Trophoblast cell (in vitro differentiated cells and primary cell): ENCODE results near the gene GYPE.
"Not testable (repeated sequence)": the region's sequence is repeated elsewhere in the genome, so short reads cannot be mapped to it uniquely, and the experiment has no call there.

Source experiments
- DNase-seq, 2 donors: peaks; one replicate each; pipeline ENCODE4 v3.0.0-alpha.2; 2016
- H2AFZ ChIP-seq: 2 replicates; pipeline ENCODE4 v1.6.1; 2013; ENCODE audit warnings: low read length, moderate library complexity, mild to moderate bottlenecking; ENCODE audit not compliant: insufficient read depth, poor library complexity
- H2AK5ac ChIP-seq: 2 replicates; pipeline ENCODE4 v1.6.1; 2013; ENCODE audit warnings: mild to moderate bottlenecking, low read length
- H2BK120ac ChIP-seq: 2 replicates; pipeline ENCODE4 v1.6.1; 2013; ENCODE audit warnings: low read length, mild to moderate bottlenecking, moderate library complexity; ENCODE audit not compliant: insufficient read depth, poor library complexity
- H2BK12ac ChIP-seq: 2 replicates; pipeline ENCODE4 v1.6.1; 2013; ENCODE audit warnings: mild to moderate bottlenecking, low read length, moderate library complexity
- H2BK5ac ChIP-seq: 2 replicates; pipeline ENCODE4 v1.6.1; 2013; ENCODE audit warnings: low read length, low read depth, moderate library complexity, mild to moderate bottlenecking; ENCODE audit not compliant: poor library complexity
- H3K14ac ChIP-seq: 2 replicates; pipeline ENCODE4 v1.6.1; 2013; ENCODE audit warnings: mild to moderate bottlenecking, low read length
- H3K18ac ChIP-seq: 2 replicates; pipeline ENCODE4 v1.6.1; 2013; ENCODE audit warnings: mild to moderate bottlenecking, low read length
- H3K23ac ChIP-seq: 2 replicates; pipeline ENCODE4 v1.6.1; 2013; ENCODE audit warnings: low read length
- H3K27ac ChIP-seq: 2 replicates; pipeline ENCODE4 v1.5.1; 2013; ENCODE audit warnings: low read depth, mild to moderate bottlenecking, inconsistent platforms, low read length, moderate library complexity
- H3K27me3 ChIP-seq: 2 replicates; pipeline ENCODE4 v1.6.1; 2013; ENCODE audit warnings: inconsistent platforms, mild to moderate bottlenecking, low read length, moderate library complexity; ENCODE audit not compliant: insufficient read depth
- H3K36me3 ChIP-seq, 2 experiments: 1 replicate in 1 of 2; 2 replicates in 1 of 2; pipeline ENCODE4 v1.6.1; 2013; ENCODE audit warnings: low read length in 2 of 2, mild to moderate bottlenecking in 2 of 2, moderate library complexity in 1 of 2; ENCODE audit not compliant: insufficient read depth in 2 of 2, control insufficient read depth in 1 of 2
- H3K4ac ChIP-seq: 2 replicates; pipeline ENCODE4 v1.6.1; 2013; ENCODE audit warnings: low read depth, mild to moderate bottlenecking, low read length, moderate library complexity
- H3K4me1 ChIP-seq, 2 experiments: 1 replicate in 1 of 2; 2 replicates in 1 of 2; pipeline ENCODE4 v1.6.1; 2013; ENCODE audit warnings: low read length in 2 of 2, mild to moderate bottlenecking in 2 of 2, moderate library complexity in 1 of 2; ENCODE audit not compliant: insufficient read depth in 2 of 2, control insufficient read depth in 1 of 2
- H3K4me2 ChIP-seq: 2 replicates; pipeline ENCODE4 v1.6.1; 2013; ENCODE audit warnings: inconsistent platforms, mild to moderate bottlenecking, low read length, moderate library complexity
- H3K4me3 ChIP-seq: 2 replicates; pipeline ENCODE4 v1.5.1; 2013; ENCODE audit warnings: mild to moderate bottlenecking, low read depth, low read length, inconsistent platforms
- H3K79me1 ChIP-seq: one replicate; pipeline ENCODE4 v1.6.1; 2013; ENCODE audit warnings: low read length
- H3K79me2 ChIP-seq: 2 replicates; pipeline ENCODE4 v1.6.1; 2013; ENCODE audit warnings: low read length, mild to moderate bottlenecking; ENCODE audit not compliant: control insufficient read depth, insufficient read depth, poor library complexity
- H3K9ac ChIP-seq: 2 replicates; pipeline ENCODE4 v1.6.1; 2013; ENCODE audit warnings: mild to moderate bottlenecking, low read length
- H3K9me3 ChIP-seq: 2 replicates; pipeline ENCODE4 v1.6.1; 2013; ENCODE audit warnings: low read depth, mild to moderate bottlenecking, control low read depth, inconsistent platforms, low read length; ENCODE audit not compliant: insufficient read depth
- H4K12ac ChIP-seq: 2 replicates; pipeline ENCODE4 v1.6.1; 2013; ENCODE audit warnings: low read depth, mild to moderate bottlenecking, low read length, moderate library complexity
- H4K8ac ChIP-seq: 2 replicates; pipeline ENCODE4 v1.6.1; 2013; ENCODE audit warnings: low read depth, mild to moderate bottlenecking, low read length, moderate library complexity
- H4K91ac ChIP-seq: one replicate; pipeline ENCODE4 v1.6.1; 2013; ENCODE audit warnings: low read depth, mild to moderate bottlenecking, low read length, moderate library complexity
- WGBS: extraction: QIAGEN DNeasy Blood & Tissue Kit; methylation state at CpG from one replicate; pipeline ENCODE4 v1.1.7; 2013; ENCODE audit warnings: missing lambda C conversion rate; ENCODE audit not compliant: insufficient read length, insufficient coverage; ENCODE audit errors: extremely low coverage; 5-methylcytosine and 5-hydroxymethylcytosine counted together

The GYPE gene

DNA sequence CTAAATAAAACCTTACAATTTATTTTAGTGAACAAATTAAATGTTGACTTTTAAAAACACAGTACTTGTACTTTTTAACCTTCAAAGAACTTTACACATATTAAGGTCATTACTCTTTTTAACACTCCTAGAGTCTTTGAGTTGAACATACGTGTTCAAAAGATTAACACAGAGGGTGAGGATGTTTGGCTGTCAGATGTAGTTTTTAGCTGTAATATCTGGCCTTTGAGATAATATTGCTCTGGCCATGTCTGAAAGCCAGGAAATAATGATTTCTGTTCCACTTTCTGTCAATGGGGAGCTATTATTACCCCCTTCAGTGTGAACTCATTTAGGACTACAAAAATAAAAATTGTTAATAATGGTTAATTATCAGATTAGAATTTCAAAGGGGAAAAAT, 42.1 kb upstream of the GYPE start:
- no CpG with 5 or more reads among the region's 1 CpG for WGBS

GRCh38 chr4:143940708-143941107, 35.3 kb upstream of the GYPE start:
- H3K9ac ChIP-seq, H2BK12ac ChIP-seq, H3K14ac ChIP-seq, H3K27me3 ChIP-seq, H3K9me3 ChIP-seq, H4K12ac ChIP-seq, H3K4ac ChIP-seq, H3K79me1 ChIP-seq, H4K91ac ChIP-seq, H3K4me3 ChIP-seq, H3K27ac ChIP-seq, H2AK5ac ChIP-seq, H3K36me3 ChIP-seq, H3K23ac ChIP-seq, DNase-seq, H4K8ac ChIP-seq, H3K4me2 ChIP-seq, H2BK5ac ChIP-seq, H3K18ac ChIP-seq, H2BK120ac ChIP-seq, H2AFZ ChIP-seq, H3K4me1 ChIP-seq, H3K79me2 ChIP-seq: not testable (repeated sequence)
- WGBS, result no CpG with 5 or more reads among the region's 2 CpGs

More for the DNA sequence above, 42.1 kb upstream of the GYPE start:
- DNase-seq, H2AFZ ChIP-seq, H3K9me3 ChIP-seq, H3K4me3 ChIP-seq, H3K4me2 ChIP-seq, H2AK5ac ChIP-seq, H3K36me3 ChIP-seq, H3K4me1 ChIP-seq, H3K4ac ChIP-seq, H2BK5ac ChIP-seq, H2BK12ac ChIP-seq, H4K12ac ChIP-seq, H2BK120ac ChIP-seq, H3K27ac ChIP-seq, H3K18ac ChIP-seq, H3K14ac ChIP-seq, H3K79me1 ChIP-seq, H4K91ac ChIP-seq, H3K23ac ChIP-seq, H3K27me3 ChIP-seq, H3K79me2 ChIP-seq, H3K9ac ChIP-seq, H4K8ac ChIP-seq: not testable (repeated sequence)

- H2BK5ac ChIP-seq, result no peak overlapping the region
- no peak overlapping the region for H2BK12ac ChIP-seq
- H3K18ac ChIP-seq, result no peak overlapping the region
These were observed 34.2 kb upstream of the GYPE start for GRCh38 chr4:143939528-143939927.

GRCh38 chr4:143938890-143939289, 33.5 kb upstream of the GYPE start:
- not testable (repeated sequence) for H4K12ac ChIP-seq, H3K23ac ChIP-seq, H3K9ac ChIP-seq, H4K8ac ChIP-seq, H3K4me3 ChIP-seq, H3K4ac ChIP-seq, H3K9me3 ChIP-seq, H3K79me1 ChIP-seq, H3K4me1 ChIP-seq, H3K14ac ChIP-seq, H3K27ac ChIP-seq, H2AK5ac ChIP-seq, H2AFZ ChIP-seq, H4K91ac ChIP-seq, H2BK120ac ChIP-seq, H2BK5ac ChIP-seq, DNase-seq, H2BK12ac ChIP-seq, H3K36me3 ChIP-seq, H3K4me2 ChIP-seq, H3K79me2 ChIP-seq, H3K27me3 ChIP-seq, H3K18ac ChIP-seq
- no CpG with 5 or more reads among the region's 4 CpGs for WGBS

More at GRCh38 chr4:143939528-143939927, 34.2 kb upstream of the GYPE start:
- no peaks in the 10 kb centered on the region for H3K79me2 ChIP-seq
- no peak overlapping the region for H3K27ac ChIP-seq
- H3K23ac ChIP-seq, result no peak overlapping the region
- H4K91ac ChIP-seq, result no peak overlapping the region
- no peak overlapping the region for H3K4me3 ChIP-seq
- no peak overlapping the region for H2BK120ac ChIP-seq
- no peaks in the 10 kb centered on the region for H3K36me3 ChIP-seq
- no peaks in the 10 kb centered on the region for H3K79me1 ChIP-seq
- H3K4me2 ChIP-seq, result no peak overlapping the region
- no peak for DNase-seq
- no peaks in the 10 kb centered on the region for H3K27me3 ChIP-seq
- H4K12ac ChIP-seq, result no peak overlapping the region
- no peaks in the 10 kb centered on the region for H3K9me3 ChIP-seq
- H3K14ac ChIP-seq, result no peak overlapping the region
- no peak overlapping the region for H2AK5ac ChIP-seq
- H3K9ac ChIP-seq, result no peak overlapping the region
- H3K4ac ChIP-seq, result no peak overlapping the region
- no peak overlapping the region for H4K8ac ChIP-seq
- WGBS, result no CpG with 5 or more reads among the region's 2 CpGs
- H3K4me1 ChIP-seq, result no peaks in the 10 kb centered on the region
- no peak overlapping the region for H2AFZ ChIP-seq
